ENCODE results near the gene USF2. TPM values are rescaled to one million over a fixed set of nuclear protein-coding genes. Genes with fewer than 3 reads are reported as not detected.
A peak's percentile ranks its signal among the peaks of the same experiment; 100 is the strongest.

The USF2 gene
- total and polyA plus RNA-seq, 2 of the 8 experiments (the other 6 are each of a cell fraction or from before 2014, with no cell fraction given), result 74.1 to 109 TPM

GRCh38 chr19:35247526-35248309, 21.0 kb upstream of the USF2 start (continued):
- no peak for TF ChIP-seq EZH2 (IDR thresholded peaks at IDR 0.05; ENCODE audit: low read depth, low read length, severe bottlenecking)
- TF ChIP-seq BRCA1 (IDR thresholded peaks at IDR 0.05; ENCODE audit: low read depth, low read length), result no peak
- no peak for TF ChIP-seq GTF2F1 (IDR thresholded peaks at IDR 0.05; ENCODE audit: borderline replicate concordance, low read depth, low read length)
- TF ChIP-seq TBP (IDR thresholded peaks at IDR 0.05; ENCODE audit: low read depth, low read length), result peak; percentile 66
- TF ChIP-seq EGR1 (IDR thresholded peaks at IDR 0.05; ENCODE audit: borderline replicate concordance, low read depth, low read length), result peak; percentile 85
- no peak for TF ChIP-seq HDAC6 (IDR thresholded peaks at IDR 0.05; ENCODE audit: low read depth, low read length)
- TF ChIP-seq CREB1 (IDR thresholded peaks at IDR 0.05), result peak; percentile 63
- peak; percentile 46 for TF ChIP-seq NANOG (IDR thresholded peaks at IDR 0.05; ENCODE audit: insufficient read depth, low read depth, low read length, poor library complexity, severe bottlenecking)
- TF ChIP-seq RBBP5 (IDR thresholded peaks at IDR 0.05; ENCODE audit: borderline replicate concordance, low read depth, low read length), result peak; percentile 75
- TF ChIP-seq JUN (IDR thresholded peaks at IDR 0.05; ENCODE audit: low read depth, low read length), result no peak
- peak; percentile 73 to 81 (median 77) for TF ChIP-seq CTCF (IDR thresholded peaks at IDR 0.05; ENCODE audit: control extremely low read depth in 1 of 3, insufficient read depth in 1 of 3, low read depth in 1 of 3, low read length in 3 of 3)
- peak; percentile 94 for TF ChIP-seq TCF12 (IDR thresholded peaks at IDR 0.05; ENCODE audit: low read depth, low read length)
- no peak for TF ChIP-seq ATF2 (IDR thresholded peaks at IDR 0.05; ENCODE audit: low read length)
- TF ChIP-seq SP2 (IDR thresholded peaks at IDR 0.05; ENCODE audit: low read length), result no peak
- no peak for TF ChIP-seq SIX5 (IDR thresholded peaks at IDR 0.05; ENCODE audit: low read depth, low read length)
- TF ChIP-seq KDM4A (IDR thresholded peaks at IDR 0.05; ENCODE audit: low read depth, low read length, severe bottlenecking), result peak; percentile 24
- peak; percentile 51 for TF ChIP-seq BACH1 (IDR thresholded peaks at IDR 0.05; ENCODE audit: low read length)
- TF ChIP-seq PHF8 (conservative IDR thresholded peaks at IDR 0.05; ENCODE audit: low read depth, low read length), result 0 out of 2 replicates have a peak, but pooled peaks have one; percentile 18
- no peak for TF ChIP-seq ATF3 (IDR thresholded peaks at IDR 0.05; ENCODE audit: insufficient read depth, low read depth, low read length)
- peak; percentile 91 for TF ChIP-seq ASH2L (IDR thresholded peaks at IDR 0.05; ENCODE audit: low read length)

Measured in H1 (cell line).